ENCODE results near the gene KRTAP10-10.
"Not testable (repeated sequence)": the region's sequence is repeated elsewhere in the genome, so short reads cannot be mapped to it uniquely, and the experiment has no call there.

The KRTAP10-10 gene

DNA sequence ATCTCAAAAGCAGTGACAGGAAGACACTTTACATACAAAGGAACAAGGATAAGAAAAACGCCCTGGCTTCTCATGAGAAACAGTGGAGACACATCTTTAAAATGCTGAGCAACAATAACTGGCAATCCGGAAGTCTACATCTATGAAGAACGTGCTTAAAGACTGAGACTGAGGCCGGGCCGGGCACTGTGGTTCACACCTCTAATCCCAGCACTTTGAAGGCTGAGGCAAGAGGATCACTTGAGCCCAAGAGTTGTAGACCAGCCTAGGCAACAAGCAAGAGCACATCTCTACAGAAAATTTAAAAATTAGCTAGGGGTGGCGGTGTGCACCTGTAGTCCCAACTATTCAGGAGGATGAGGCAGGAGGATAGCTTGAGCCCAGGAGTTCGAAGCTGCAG lies 46.9 kb downstream of the KRTAP10-10 start:
- DNase-seq (ENCODE audit: low spot score), result no peak

DNA sequence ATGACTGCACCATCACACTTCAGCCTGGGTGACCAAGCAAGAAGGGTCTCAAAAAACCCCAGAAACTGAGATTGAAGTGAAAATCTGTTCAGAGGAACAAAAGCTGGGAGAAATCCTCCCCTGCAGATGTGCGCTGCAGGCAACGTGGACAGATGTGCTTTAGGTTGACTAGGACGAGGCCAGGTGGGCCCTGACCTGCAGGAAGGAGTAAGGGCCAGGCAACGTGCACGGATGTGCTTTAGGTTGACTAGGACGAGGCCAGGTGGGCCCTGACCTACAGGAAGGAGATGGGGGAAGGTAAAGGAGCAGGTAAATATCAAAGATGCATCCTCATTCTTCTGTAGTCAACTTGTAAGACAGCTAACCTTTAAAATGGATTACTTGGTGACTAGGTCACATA lies 47.3 kb downstream of the KRTAP10-10 start:
- no peak for DNase-seq (ENCODE audit: low spot score)

DNA sequence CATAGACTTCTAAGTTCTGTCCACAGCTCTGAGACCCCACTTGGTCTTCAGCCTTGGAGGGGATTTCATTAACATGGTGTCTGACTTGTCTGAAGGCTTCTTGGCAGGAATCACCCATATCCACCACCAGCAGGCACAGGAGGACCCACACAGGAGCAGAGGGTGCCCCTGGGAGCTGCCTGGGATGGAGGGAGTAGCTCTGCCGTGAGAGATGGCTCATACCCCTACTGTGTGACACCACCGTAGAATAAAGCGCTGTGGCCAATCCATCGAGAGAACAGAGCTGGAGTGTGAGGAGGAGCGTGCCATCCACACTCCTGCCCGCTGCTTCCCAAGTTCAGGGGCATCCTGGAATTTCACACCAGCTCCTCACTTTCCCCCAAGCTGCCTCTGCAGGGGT lies 47.9 kb downstream of the KRTAP10-10 start:
- not testable (repeated sequence) for DNase-seq (ENCODE audit: low spot score)

DNA sequence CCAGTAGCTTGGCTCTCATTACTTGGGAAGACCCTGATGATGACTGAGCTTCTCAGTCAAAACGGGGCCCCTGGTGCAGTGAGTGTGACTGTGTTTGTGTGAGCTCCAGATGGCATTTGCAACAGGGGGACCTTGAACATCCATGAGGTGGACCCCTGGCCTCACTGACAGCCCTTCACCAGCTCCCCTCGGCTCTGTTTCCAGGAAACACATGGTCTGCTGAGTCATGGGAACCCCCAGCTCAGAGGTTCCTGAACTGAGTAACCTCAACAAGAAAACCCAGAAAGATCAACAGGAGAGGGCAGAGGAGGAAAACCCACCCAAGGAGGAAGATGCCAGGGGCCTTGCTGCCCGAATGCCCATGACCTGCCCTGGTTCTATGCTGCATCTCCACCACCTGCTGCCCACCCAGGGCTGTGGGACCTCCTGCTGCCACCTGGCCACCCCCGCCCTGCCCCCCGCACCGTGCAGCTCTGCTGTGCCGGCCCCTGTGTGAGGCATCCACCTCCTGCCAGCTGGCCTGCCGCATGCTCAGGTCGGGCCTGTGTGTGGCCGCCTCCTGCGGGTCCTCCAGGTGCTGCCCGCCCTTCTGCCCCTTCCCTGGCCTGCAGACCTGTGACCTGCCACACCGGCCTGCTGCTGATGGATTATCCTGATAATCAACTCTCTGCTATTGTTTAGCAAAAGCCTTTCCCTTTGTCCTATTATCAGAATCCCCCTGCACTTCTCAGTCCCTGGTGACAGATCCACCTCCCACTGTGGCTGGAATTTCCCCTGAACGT lies 49.0 kb downstream of the KRTAP10-10 start:
- DNase-seq (ENCODE audit: low spot score), result no peak

DNA sequence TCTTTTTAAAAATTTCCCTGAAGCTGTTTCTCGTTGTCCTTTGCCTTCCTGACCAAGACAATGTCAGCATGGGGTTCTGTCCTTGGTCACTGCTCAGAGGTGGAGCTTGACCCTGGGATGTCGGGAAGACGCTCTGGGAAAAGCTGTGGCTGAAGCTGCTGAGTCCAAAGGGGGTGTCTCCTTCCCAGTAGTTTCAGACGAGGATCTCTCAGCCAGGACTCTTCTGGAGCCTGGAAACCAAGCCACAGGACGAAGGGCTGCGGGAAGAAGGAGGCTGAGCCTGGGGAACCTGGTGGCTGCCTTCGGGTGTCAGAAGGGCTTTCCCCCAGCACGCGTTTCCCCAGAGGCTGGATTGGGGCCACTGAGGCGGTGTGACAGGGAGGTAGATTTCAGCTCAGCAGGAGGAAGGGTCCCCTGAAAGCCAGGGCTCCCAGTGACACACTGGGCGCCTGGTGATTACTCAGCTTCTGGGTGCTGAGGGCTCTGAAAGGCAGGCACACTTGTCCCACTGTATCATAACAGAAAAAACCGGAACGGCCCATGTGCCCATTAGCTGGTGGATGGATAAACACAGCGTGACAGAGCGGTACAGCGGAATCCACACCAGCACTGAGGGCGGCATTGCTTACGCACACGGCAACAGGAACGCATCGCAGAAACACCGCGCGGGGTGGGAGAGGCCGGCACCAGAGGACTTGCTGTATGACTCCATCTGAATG lies 49.8 kb downstream of the KRTAP10-10 start:
- no peak for DNase-seq (ENCODE audit: low spot score)

DNA sequence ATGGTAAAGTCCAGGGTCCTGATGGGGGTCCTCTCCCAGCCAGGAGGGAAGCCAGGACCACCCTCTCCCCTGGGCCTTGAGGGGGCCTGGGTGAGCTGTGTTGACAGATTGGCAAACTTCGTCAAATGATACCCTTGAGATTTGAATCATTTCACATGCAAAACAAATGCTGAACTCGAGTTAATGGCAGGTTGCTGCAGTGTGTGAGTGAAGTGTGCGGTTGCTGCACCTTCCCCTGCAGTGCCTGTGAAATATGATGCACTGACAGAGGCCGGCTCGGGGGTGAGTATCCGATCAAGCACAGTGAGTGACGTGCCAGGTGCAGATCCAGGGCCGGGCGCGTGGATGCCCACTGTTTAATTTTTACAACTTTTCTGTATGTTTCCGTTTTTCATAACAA lies 50.5 kb downstream of the KRTAP10-10 start:
- DNase-seq (ENCODE audit: low spot score), result no peak
